Panc1 (cell line): ENCODE measurements around the gene RAP1GAP2.

ENCODE experiments used
- CTCF ChIP-seq: fragments of 450-650 bp; IDR thresholded peaks from 2 replicates; pipeline ENCODE4 v1.5.1; 2017; ENCODE audit warnings: mild to moderate bottlenecking
- POLR2AphosphoS5 ChIP-seq: IDR thresholded peaks from 2 replicates; pipeline ENCODE4 v1.6.1; 2012; ENCODE audit warnings: mild to moderate bottlenecking, low read depth, low read length, moderate library complexity
- SIN3A ChIP-seq: IDR thresholded peaks from 2 replicates; pipeline ENCODE4 v1.6.1; 2012; ENCODE audit warnings: low read depth, mild to moderate bottlenecking, low read length, moderate library complexity, borderline replicate concordance; ENCODE audit not compliant: insufficient read depth
- TCF7L2 ChIP-seq: IDR thresholded peaks from 2 replicates; pipeline ENCODE4 v1.6.1; 2011; ENCODE audit warnings: mild to moderate bottlenecking, low read depth, low read length, inconsistent platforms
- TF ChIP-seq, protein P1 (sequence below), 2 experiments: IDR thresholded peaks; 2 replicates each; pipeline ENCODE4 v1.6.1; 2011 to 2012; ENCODE audit warnings: low read depth in 2 of 2, control low read depth in 1 of 2, low read length in 1 of 2, mild to moderate bottlenecking in 1 of 2, moderate library complexity in 1 of 2; ENCODE audit not compliant: insufficient read depth in 1 of 2

GRCh38 chr17:2964370-2964769 lies 168.1 kb downstream of the RAP1GAP2 start:
- TF ChIP-seq POLR2AphosphoS5 (no peak), CTCF (no peak), SIN3A (no peak), TCF7L2 (no peak)
- TF ChIP-seq, protein P1, sequence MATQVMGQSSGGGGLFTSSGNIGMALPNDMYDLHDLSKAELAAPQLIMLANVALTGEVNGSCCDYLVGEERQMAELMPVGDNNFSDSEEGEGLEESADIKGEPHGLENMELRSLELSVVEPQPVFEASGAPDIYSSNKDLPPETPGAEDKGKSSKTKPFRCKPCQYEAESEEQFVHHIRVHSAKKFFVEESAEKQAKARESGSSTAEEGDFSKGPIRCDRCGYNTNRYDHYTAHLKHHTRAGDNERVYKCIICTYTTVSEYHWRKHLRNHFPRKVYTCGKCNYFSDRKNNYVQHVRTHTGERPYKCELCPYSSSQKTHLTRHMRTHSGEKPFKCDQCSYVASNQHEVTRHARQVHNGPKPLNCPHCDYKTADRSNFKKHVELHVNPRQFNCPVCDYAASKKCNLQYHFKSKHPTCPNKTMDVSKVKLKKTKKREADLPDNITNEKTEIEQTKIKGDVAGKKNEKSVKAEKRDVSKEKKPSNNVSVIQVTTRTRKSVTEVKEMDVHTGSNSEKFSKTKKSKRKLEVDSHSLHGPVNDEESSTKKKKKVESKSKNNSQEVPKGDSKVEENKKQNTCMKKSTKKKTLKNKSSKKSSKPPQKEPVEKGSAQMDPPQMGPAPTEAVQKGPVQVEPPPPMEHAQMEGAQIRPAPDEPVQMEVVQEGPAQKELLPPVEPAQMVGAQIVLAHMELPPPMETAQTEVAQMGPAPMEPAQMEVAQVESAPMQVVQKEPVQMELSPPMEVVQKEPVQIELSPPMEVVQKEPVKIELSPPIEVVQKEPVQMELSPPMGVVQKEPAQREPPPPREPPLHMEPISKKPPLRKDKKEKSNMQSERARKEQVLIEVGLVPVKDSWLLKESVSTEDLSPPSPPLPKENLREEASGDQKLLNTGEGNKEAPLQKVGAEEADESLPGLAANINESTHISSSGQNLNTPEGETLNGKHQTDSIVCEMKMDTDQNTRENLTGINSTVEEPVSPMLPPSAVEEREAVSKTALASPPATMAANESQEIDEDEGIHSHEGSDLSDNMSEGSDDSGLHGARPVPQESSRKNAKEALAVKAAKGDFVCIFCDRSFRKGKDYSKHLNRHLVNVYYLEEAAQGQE (IDR thresholded peaks at IDR 0.05; ENCODE audit: insufficient read depth in 1 of 2, low read depth in 2 of 2, low read length in 1 of 2): no peak
